ENCODE measurements around the gene HSF4. TPM values are rescaled to one million over a fixed set of nuclear protein-coding genes. Genes with fewer than 3 reads are reported as not detected.

HSF4 gene
- total and polyA plus RNA-seq, 4 donors = 22.2 to 133 (median 63.2) TPM

- no peaks in the 10 kb centered on the region for H3K4me1 ChIP-seq (ENCODE audit: control insufficient read depth in 1 of 2, insufficient read depth in 2 of 2, low read length in 2 of 2)
- H3K4me3 ChIP-seq (ENCODE audit: low read length in 2 of 2) = no peak overlapping the region
- DNase-seq = no peak
- no peak overlapping the region for H3K27ac ChIP-seq (ENCODE audit: low read depth in 1 of 2, low read length in 2 of 2)
- WGBS, 2 donors = 67 to 74% methylated on average over 4 of the region's 4 CpGs
- no peaks in the 10 kb centered on the region for H3K27me3 ChIP-seq (ENCODE audit: control insufficient read depth in 1 of 2, insufficient read depth in 2 of 2, low read length in 1 of 2)
- peaks cover 0 to 1% of the 10 kb centered on the region in 2 donors for H3K36me3 ChIP-seq (ENCODE audit: control insufficient read depth in 1 of 2, insufficient read depth in 2 of 2, low read length in 1 of 2)
- H3K9me3 ChIP-seq (ENCODE audit: control insufficient read depth, low read length) = no peaks in the 10 kb centered on the region
- intact Hi-C loops (cut with DNase I) = no loop called here
- no peak for ATAC-seq (ENCODE audit: low FRiP score)
Measured at GRCh38 chr16:67204076-67204475, 39.5 kb downstream of the HSF4 start.

GRCh38 chr16:67206129-67206837 is 41.7 kb downstream of the HSF4 start:
- ATAC-seq (ENCODE audit: low FRiP score) (no peak), DNase-seq (no peak)
- Histone ChIP-seq H3K9me3 (ENCODE audit: control insufficient read depth, low read length) (no peaks in the 10 kb centered on the region), H3K27ac (ENCODE audit: low read depth in 1 of 2, low read length in 2 of 2) (no peak overlapping the region), H3K27me3 (ENCODE audit: control insufficient read depth in 1 of 2, insufficient read depth in 2 of 2, low read length in 1 of 2) (no peaks in the 10 kb centered on the region), H3K4me1 (ENCODE audit: control insufficient read depth in 1 of 2, insufficient read depth in 2 of 2, low read length in 2 of 2) (no peaks in the 10 kb centered on the region), H3K4me3 (ENCODE audit: low read length in 2 of 2) (no peak overlapping the region), H3K36me3 (ENCODE audit: control insufficient read depth in 1 of 2, insufficient read depth in 2 of 2, low read length in 1 of 2) (peaks cover 0 to 1% of the 10 kb centered on the region in 2 donors)
- 91 to 92% methylated on average over 8 of the region's 8 CpGs for WGBS, 2 donors
- intact Hi-C loops (cut with DNase I) = no loop called here

- Histone ChIP-seq H3K27ac (ENCODE audit: low read depth in 1 of 2, low read length in 2 of 2) (no peak overlapping the region), H3K9me3 (ENCODE audit: control insufficient read depth, low read length) (no peaks in the 10 kb centered on the region), H3K4me1 (ENCODE audit: control insufficient read depth in 1 of 2, insufficient read depth in 2 of 2, low read length in 2 of 2) (no peaks in the 10 kb centered on the region), H3K36me3 (ENCODE audit: control insufficient read depth in 1 of 2, insufficient read depth in 2 of 2, low read length in 1 of 2) (peaks cover 0 to 1% of the 10 kb centered on the region in 2 donors), H3K4me3 (ENCODE audit: low read length in 2 of 2) (no peak overlapping the region), H3K27me3 (ENCODE audit: control insufficient read depth in 1 of 2, insufficient read depth in 2 of 2, low read length in 1 of 2) (no peaks in the 10 kb centered on the region)
- intact Hi-C loops (cut with DNase I) = no loop called here
- DNase-seq = no peak
- no peak for ATAC-seq (ENCODE audit: low FRiP score)
- WGBS, 2 donors = 93% methylated on average over 3 of the region's 3 CpGs
Measured at GRCh38 chr16:67206838-67207248, 42.3 kb downstream of the HSF4 start.

GRCh38 chr16:67207249-67208091 is 42.9 kb downstream of the HSF4 start:
- H3K27me3 ChIP-seq (ENCODE audit: control insufficient read depth in 1 of 2, insufficient read depth in 2 of 2, low read length in 1 of 2) = no peaks in the 10 kb centered on the region
- no peak overlapping the region for H3K4me3 ChIP-seq (ENCODE audit: low read length in 2 of 2)
- no peaks in the 10 kb centered on the region for H3K9me3 ChIP-seq (ENCODE audit: control insufficient read depth, low read length)
- 73 to 80% methylated on average over 21 of the region's 21 CpGs for WGBS, 2 donors
- DNase-seq = no peak
- H3K4me1 ChIP-seq (ENCODE audit: control insufficient read depth in 1 of 2, insufficient read depth in 2 of 2, low read length in 2 of 2) = no peaks in the 10 kb centered on the region
- intact Hi-C loops (cut with DNase I) = no loop called here
- no peak for ATAC-seq (ENCODE audit: low FRiP score)
- H3K27ac ChIP-seq (ENCODE audit: low read depth in 1 of 2, low read length in 2 of 2) = no peak overlapping the region
- H3K36me3 ChIP-seq (ENCODE audit: control insufficient read depth in 1 of 2, insufficient read depth in 2 of 2, low read length in 1 of 2) = peaks cover 0 to 1% of the 10 kb centered on the region in 2 donors

GRCh38 chr16:67208154-67208896 is 43.8 kb downstream of the HSF4 start:
- peaks cover 0 to 1% of the 10 kb centered on the region in 2 donors for H3K36me3 ChIP-seq (ENCODE audit: control insufficient read depth in 1 of 2, insufficient read depth in 2 of 2, low read length in 1 of 2)
- no peak overlapping the region for H3K27ac ChIP-seq (ENCODE audit: low read depth in 1 of 2, low read length in 2 of 2)
- DNase-seq (no peak), ATAC-seq (ENCODE audit: low FRiP score) (no peak)
- H3K27me3 ChIP-seq (ENCODE audit: control insufficient read depth in 1 of 2, insufficient read depth in 2 of 2, low read length in 1 of 2) = no peaks in the 10 kb centered on the region
- WGBS, 2 donors = 90 to 91% methylated on average over 11 of the region's 11 CpGs
- no peaks in the 10 kb centered on the region for H3K9me3 ChIP-seq (ENCODE audit: control insufficient read depth, low read length)
- intact Hi-C loops (cut with DNase I) = no loop called here
- no peak overlapping the region for H3K4me3 ChIP-seq (ENCODE audit: low read length in 2 of 2)
- no peaks in the 10 kb centered on the region for H3K4me1 ChIP-seq (ENCODE audit: control insufficient read depth in 1 of 2, insufficient read depth in 2 of 2, low read length in 2 of 2)

GRCh38 chr16:67209565-67209964 is 45.0 kb downstream of the HSF4 start:
- H3K4me1 ChIP-seq (ENCODE audit: control insufficient read depth in 1 of 2, insufficient read depth in 2 of 2, low read length in 2 of 2) = no peaks in the 10 kb centered on the region
- intact Hi-C loops (cut with DNase I) = no loop called here
- DNase-seq (no peak), ATAC-seq (ENCODE audit: low FRiP score) (no peak)
- H3K4me3 ChIP-seq (ENCODE audit: low read length in 2 of 2) = no peak overlapping the region
- H3K27ac ChIP-seq (ENCODE audit: low read depth in 1 of 2, low read length in 2 of 2) = no peak overlapping the region
- WGBS, 2 donors = 83 to 88% methylated on average over 6 to 8 of the region's 8 CpGs
- no peaks in the 10 kb centered on the region for H3K27me3 ChIP-seq (ENCODE audit: control insufficient read depth in 1 of 2, insufficient read depth in 2 of 2, low read length in 1 of 2)
- no peaks in the 10 kb centered on the region for H3K9me3 ChIP-seq (ENCODE audit: control insufficient read depth, low read length)
- H3K36me3 ChIP-seq (ENCODE audit: control insufficient read depth in 1 of 2, insufficient read depth in 2 of 2, low read length in 1 of 2) = no peaks in the 10 kb centered on the region

- H3K9me3 ChIP-seq (ENCODE audit: control insufficient read depth, low read length) = no peaks in the 10 kb centered on the region
- no peak overlapping the region for H3K4me3 ChIP-seq (ENCODE audit: low read length in 2 of 2)
- no peak for DNase-seq
- no peaks in the 10 kb centered on the region for H3K4me1 ChIP-seq (ENCODE audit: control insufficient read depth in 1 of 2, insufficient read depth in 2 of 2, low read length in 2 of 2)
- no peak for ATAC-seq (ENCODE audit: low FRiP score)
- H3K27me3 ChIP-seq (ENCODE audit: control insufficient read depth in 1 of 2, insufficient read depth in 2 of 2, low read length in 1 of 2) = no peaks in the 10 kb centered on the region
- 88 to 89% methylated on average over 25 of the region's 25 CpGs for WGBS, 2 donors
- no peak overlapping the region for H3K27ac ChIP-seq (ENCODE audit: low read depth in 1 of 2, low read length in 2 of 2)
- no peaks in the 10 kb centered on the region for H3K36me3 ChIP-seq (ENCODE audit: control insufficient read depth in 1 of 2, insufficient read depth in 2 of 2, low read length in 1 of 2)
- intact Hi-C loops (cut with DNase I) = no loop called here
Measured at GRCh38 chr16:67210069-67210937, 45.8 kb downstream of the HSF4 start.

- Histone ChIP-seq H3K9me3 (ENCODE audit: control insufficient read depth, low read length) (no peaks in the 10 kb centered on the region), H3K27me3 (ENCODE audit: control insufficient read depth in 1 of 2, insufficient read depth in 2 of 2, low read length in 1 of 2) (no peaks in the 10 kb centered on the region), H3K4me3 (ENCODE audit: low read length in 2 of 2) (no peak overlapping the region), H3K4me1 (ENCODE audit: control insufficient read depth in 1 of 2, insufficient read depth in 2 of 2, low read length in 2 of 2) (no peaks in the 10 kb centered on the region), H3K36me3 (ENCODE audit: control insufficient read depth in 1 of 2, insufficient read depth in 2 of 2, low read length in 1 of 2) (no peaks in the 10 kb centered on the region), H3K27ac (ENCODE audit: low read depth in 1 of 2, low read length in 2 of 2) (no peak overlapping the region)
- intact Hi-C loops (cut with DNase I) = no loop called here
- DNase-seq (no peak), ATAC-seq (ENCODE audit: low FRiP score) (no peak)
- 77% methylated on average over 7 of the region's 7 CpGs for WGBS, 2 donors
Measured at GRCh38 chr16:67211674-67212073, 47.1 kb downstream of the HSF4 start.
